ENCODE data around the gene CENPX.

- TF ChIP-seq CTCF (IDR thresholded peaks at IDR 0.05) (no peak), ZFX (IDR thresholded peaks at IDR 0.05; ENCODE audit: borderline replicate concordance) (no peak)
These were observed 33.5 kb upstream of the CENPX start for GRCh38 chr17:82055965-82056728.

Data from 22Rv1 (cell line).